Left lobe of liver (tissue), 2 donors: Measurements from ENCODE around the gene CLPTM1. TPM values are rescaled to one million over a fixed set of nuclear protein-coding genes. Genes with fewer than 3 reads are reported as not detected.

Source experiments
- ATAC-seq: fragments of 200-7000 bp; cut with Tn5 transposase; one replicate; pipeline ENCODE4 v1.9.1; 2020; ENCODE audit warnings: mild to moderate bottlenecking, moderate library complexity
- DNase-seq: peaks from one replicate; pipeline ENCODE4 v3.0.0-alpha.2; 2020; ENCODE audit warnings: low spot score
- total RNA-seq: library from RNA; stranded (reverse); gene quantifications from one replicate; pipeline ENCODE4 v1.2.1, GENCODE V29; 2021
- donor health status: DM: no; HTN: no; CAD: no; lungs with moderate emphysema.
- donor health status: DM: no; HTN: yes; CAD: no.

CLPTM1 gene
- total RNA-seq, 1 donor from 2014 or later = 92.6 TPM

GRCh38 chr19:45005787-45006186, 50.6 kb downstream of the CLPTM1 start:
- no peak for ATAC-seq
- no peak for DNase-seq

GRCh38 chr19:45008552-45008951, 53.4 kb downstream of the CLPTM1 start:
- ATAC-seq (no peak), DNase-seq (no peak)

DNA sequence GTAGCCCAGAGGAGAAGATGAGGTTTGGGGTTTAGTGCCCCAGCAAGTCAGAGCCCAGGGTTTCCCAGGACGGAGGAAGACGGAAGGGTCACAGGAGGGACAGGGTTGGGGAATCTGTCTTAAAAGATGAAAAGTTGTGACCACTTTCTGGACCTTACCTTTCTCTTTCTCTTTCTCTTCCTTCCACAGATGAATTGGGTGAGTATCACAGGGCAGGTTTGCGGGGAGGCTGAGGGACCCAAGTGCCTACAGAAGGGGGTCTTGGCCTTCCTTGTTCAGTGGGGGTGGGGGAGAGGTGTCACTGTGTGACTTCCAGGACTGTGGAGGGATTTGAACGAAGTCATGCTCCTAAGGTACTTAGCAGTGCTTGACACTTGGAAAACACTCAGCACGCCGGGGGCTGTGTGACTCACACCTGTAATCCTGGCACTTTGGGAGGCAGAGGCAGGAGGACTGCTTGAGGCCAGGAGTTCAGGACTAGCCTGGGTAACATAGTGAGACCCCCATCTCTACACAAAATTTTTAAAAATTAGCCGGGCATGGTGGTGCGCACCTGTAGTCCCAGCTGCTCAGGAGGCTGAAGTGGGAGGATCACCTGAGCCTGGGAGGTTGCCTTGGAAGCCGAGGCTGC, 54.6 kb downstream of the CLPTM1 start:
- ATAC-seq (no peak), DNase-seq (no peak)

DNA sequence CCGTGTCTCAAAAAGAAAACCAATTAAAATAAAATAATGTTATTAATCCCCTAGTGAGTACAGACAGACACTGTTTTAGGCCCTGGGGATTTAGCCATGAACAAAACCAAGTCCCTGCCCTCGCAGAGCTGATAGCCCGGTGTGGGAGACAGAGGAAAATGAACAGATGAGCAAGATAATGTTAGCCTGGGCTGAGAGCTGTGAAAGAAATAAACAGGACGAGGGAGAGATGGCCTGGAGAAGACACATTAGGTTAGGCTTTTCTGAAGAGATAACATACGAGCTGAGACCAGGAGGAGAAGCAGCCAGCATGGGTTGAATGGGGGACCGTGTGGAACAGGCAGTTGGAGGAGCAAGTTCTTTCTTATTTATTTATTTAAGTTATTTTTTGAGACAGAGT, 55.1 kb downstream of the CLPTM1 start:
- DNase-seq (no peak), ATAC-seq (no peak)

DNA sequence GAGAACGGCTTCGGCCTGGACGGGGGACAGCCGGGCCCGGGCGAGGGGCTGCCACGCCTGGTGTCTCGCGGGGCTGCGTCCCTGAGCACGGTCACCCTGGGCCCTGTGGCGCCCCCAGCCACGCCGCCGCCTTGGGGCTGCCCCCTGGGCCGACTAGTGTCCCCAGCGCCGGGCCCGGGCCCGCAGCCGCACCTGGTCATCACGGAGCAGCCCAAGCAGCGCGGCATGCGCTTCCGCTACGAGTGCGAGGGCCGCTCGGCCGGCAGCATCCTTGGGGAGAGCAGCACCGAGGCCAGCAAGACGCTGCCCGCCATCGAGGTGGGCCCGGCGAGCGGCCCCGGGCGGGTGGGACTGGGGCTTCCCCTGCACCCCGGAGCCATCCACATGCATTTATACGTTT, 56.8 kb downstream of the CLPTM1 start:
- ATAC-seq (no peak), DNase-seq (no peak)

- ATAC-seq (peak; percentile 98), DNase-seq (peak; percentile 80)
Measured at GRCh38 chr19:45016388-45017314, 61.5 kb downstream of the CLPTM1 start.

- DNase-seq (no peak), ATAC-seq (no peak)
Measured at GRCh38 chr19:45019187-45019586, 64.0 kb downstream of the CLPTM1 start.

DNA sequence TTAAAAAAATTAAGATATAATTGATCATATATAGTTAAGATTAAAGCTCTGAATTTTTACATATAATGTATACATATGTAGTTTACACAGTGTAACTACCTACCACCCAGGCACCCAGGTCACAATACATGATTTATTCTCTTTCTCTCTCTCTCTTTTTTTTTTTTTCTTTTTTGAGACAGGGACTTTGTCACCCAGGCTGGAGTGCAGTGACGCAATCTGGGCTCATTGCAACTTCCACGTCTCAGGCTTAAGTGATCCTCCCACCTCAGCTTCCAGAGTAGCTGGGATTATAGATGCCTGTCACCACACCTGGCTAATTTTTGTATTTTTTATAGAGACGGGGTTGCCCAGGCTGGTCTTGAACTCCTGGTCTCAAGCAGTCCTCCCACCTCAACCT, 64.9 kb downstream of the CLPTM1 start:
- DNase-seq = peak; percentile 74
- ATAC-seq = peak; percentile 73

DNA sequence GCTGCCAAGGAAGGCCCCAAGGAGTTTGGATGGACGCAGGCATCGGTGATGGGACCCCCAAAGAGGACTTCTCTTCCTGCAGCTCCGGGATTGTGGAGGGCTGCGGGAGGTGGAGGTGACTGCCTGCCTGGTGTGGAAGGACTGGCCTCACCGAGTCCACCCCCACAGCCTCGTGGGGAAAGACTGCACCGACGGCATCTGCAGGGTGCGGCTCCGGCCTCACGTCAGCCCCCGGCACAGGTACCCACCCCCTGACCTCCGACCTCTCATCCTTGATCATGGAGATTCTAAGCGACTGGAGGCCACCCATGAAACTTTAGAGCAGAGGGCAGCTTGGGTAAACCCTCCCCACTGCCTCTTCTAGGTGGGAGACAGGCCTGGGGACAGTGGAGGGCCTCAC, 66.8 kb downstream of the CLPTM1 start:
- DNase-seq (no peak), ATAC-seq (no peak)

DNA sequence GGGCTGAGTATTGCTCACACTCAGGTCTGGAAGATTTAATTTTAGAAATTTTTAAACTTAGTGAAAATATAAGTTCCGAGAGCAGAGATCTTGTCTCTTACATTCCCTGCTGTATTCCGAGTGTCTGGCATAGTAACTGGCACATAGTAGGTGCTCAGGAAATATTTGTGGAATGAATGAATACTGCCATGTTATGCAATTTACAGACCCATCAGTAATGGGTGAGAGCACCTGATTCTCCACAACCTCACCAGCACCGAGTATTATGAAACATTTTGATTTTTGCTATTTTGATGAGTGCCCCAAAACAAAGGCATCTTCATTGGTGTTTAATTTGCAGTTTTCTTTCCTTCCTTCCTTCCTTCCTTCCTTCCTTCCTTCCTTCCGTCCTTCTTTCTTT, 67.9 kb downstream of the CLPTM1 start:
- no peak for ATAC-seq
- DNase-seq = no peak

GRCh38 chr19:45025264-45025663, 70.1 kb downstream of the CLPTM1 start:
- DNase-seq (no peak), ATAC-seq (no peak)

GRCh38 chr19:45027371-45027770, 72.2 kb downstream of the CLPTM1 start:
- DNase-seq (no peak), ATAC-seq (no peak)

- no peak for DNase-seq
- no peak for ATAC-seq
Measured at GRCh38 chr19:45030825-45031224, 75.6 kb downstream of the CLPTM1 start.

DNA sequence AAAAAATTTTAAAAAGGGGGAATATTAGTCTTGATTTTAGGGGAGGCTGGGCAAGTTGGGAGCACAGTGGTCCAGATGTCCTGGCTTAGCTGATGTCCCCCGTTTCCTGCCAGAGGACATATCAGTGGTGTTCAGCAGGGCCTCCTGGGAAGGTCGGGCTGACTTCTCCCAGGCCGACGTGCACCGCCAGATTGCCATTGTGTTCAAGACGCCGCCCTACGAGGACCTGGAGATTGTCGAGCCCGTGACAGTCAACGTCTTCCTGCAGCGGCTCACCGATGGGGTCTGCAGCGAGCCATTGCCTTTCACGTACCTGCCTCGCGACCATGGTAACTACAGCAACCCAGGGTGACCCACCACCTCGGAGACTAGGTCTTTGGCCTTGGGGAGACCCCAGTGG, 77.2 kb downstream of the CLPTM1 start:
- ATAC-seq = no peak
- no peak for DNase-seq

GRCh38 chr19:45035755-45036154, 80.6 kb downstream of the CLPTM1 start:
- ATAC-seq (no peak), DNase-seq (no peak)

- DNase-seq = no peak
- no peak for ATAC-seq
Measured at GRCh38 chr19:45037393-45038169, 82.4 kb downstream of the CLPTM1 start.

- peak; percentile 96 for ATAC-seq
Measured at GRCh38 chr19:45038931-45039893, 84.0 kb downstream of the CLPTM1 start, which contains the start of gene CLASRP. Gene CLASRP (plus strand): TSS chr19:45039045. CDS start chr19:45040213, 1,168 bp downstream.

GRCh38 chr19:45040059-45040771, 85.0 kb downstream of the CLPTM1 start:
- no peak for ATAC-seq

More at GRCh38 chr19:45038931-45039893, 84.0 kb downstream of the CLPTM1 start, which contains the start of gene CLASRP:
- DNase-seq = peak; percentile 91

GRCh38 chr19:45041125-45041524, 85.9 kb downstream of the CLPTM1 start:
- DNase-seq (no peak), ATAC-seq (no peak)

More at GRCh38 chr19:45040059-45040771, 85.0 kb downstream of the CLPTM1 start:
- DNase-seq = no peak
